Cardiac fibroblast (primary cell): ENCODE results near the gene HOXA10.
A peak's percentile ranks its signal among the peaks of the same experiment; 100 is the strongest.

Experiments used
- DNase-seq, 2 donors: peaks; one replicate each; pipeline versions ENCODE4 v3.0.0 to v3.0.0-alpha.2; 2010; ENCODE audit warnings: low read depth in 2 of 2
- H3K4me3 ChIP-seq, 2 donors: replicated peaks in 1 of 2; 1 replicate in 1 of 2; 2 replicates in 1 of 2; pipeline ENCODE4 v1.5.1; 2011; ENCODE audit warnings: low read depth in 2 of 2, low read length in 2 of 2, mild to moderate bottlenecking in 2 of 2, moderate library complexity in 1 of 2
- TF ChIP-seq, protein P1 (sequence below): IDR thresholded peaks from one replicate; pipeline ENCODE4 v1.5.1; 2011; ENCODE audit warnings: low read depth, mild to moderate bottlenecking, low read length, inconsistent platforms

HOXA10 gene

DNA sequence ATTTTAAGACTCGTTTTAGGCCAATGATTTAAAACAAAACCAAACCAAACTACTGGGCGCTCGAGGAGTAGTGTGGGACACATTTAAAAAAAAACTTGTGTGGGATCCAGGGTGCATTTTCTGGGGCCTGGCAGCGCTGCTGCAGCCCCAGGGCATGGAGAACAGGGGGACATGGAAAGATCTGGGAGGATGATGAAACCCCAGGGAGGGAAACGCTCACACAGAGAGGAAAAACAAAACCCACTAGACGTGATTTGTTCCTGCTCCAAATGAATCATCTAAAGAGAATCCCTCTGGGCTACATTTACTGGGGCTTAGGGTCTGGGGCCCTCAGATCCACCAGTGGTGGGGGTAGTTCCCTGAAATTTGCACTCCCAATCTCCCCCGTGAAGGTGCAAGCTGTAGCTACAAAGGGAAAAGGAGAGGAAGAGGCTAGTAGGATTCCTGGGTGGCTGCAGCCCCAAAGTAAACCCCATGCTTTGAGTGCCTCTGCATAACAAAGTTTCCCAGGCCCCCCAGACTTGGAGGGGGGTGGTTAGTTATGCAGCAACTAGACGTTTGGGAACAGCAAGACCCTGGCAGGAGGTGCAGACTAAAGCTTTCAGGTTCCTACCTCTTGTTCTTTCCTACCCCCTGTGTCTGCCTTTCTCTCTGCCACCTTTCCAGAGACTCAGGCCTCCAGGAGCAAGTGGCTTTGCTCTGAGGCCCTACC, 40.3 kb upstream of the HOXA10 start:
- no peak for DNase-seq
- TF ChIP-seq, protein P1, sequence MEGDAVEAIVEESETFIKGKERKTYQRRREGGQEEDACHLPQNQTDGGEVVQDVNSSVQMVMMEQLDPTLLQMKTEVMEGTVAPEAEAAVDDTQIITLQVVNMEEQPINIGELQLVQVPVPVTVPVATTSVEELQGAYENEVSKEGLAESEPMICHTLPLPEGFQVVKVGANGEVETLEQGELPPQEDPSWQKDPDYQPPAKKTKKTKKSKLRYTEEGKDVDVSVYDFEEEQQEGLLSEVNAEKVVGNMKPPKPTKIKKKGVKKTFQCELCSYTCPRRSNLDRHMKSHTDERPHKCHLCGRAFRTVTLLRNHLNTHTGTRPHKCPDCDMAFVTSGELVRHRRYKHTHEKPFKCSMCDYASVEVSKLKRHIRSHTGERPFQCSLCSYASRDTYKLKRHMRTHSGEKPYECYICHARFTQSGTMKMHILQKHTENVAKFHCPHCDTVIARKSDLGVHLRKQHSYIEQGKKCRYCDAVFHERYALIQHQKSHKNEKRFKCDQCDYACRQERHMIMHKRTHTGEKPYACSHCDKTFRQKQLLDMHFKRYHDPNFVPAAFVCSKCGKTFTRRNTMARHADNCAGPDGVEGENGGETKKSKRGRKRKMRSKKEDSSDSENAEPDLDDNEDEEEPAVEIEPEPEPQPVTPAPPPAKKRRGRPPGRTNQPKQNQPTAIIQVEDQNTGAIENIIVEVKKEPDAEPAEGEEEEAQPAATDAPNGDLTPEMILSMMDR: no peak
- H3K4me3 ChIP-seq: no peak overlapping the region

DNA sequence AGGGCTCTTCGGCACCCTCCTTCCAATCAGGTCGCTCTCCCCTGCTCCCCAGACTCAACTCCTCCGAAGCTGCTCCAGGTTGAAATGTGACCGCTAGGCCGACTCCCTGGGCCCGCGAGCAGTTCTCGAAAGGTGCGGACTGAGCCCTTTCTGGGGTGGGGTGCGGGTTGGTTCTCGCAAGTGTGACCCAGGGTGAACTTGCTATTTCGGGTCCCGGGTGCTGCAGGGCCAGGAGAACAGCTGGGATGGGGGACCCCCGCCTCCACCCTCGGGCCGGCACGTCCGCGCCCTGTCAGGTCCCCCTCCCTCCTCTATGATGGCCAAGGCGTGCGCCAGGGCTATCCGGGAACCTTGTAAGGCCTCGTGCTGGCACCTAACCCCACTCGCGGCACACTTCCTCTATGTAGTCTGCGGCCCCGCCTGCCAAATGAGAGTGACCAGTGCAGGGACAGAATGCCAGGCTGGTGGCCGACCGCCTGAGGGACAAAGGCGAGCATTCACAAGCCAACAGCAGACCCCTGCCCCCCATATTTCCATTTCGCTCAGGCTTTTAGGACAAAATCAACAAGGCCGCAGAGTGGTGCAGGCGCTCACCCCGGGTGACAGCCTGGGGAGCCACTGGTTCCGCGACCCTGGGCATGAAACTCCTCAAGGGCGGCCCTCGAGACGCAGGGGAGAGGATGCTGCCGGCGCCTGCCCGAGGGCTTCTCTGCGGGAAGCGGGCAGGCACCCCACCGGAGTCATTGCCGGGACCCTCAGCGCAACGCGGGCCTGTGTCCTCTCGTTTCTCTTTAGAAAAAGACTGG, 39.5 kb upstream of the HOXA10 start:
- H3K4me3 ChIP-seq: no peak overlapping the region
- DNase-seq: no peak
- TF ChIP-seq, protein P1: no peak

GRCh38 chr7:27212497-27213432, 38.6 kb upstream of the HOXA10 start:
- TF ChIP-seq, protein P1: no peak
- no peak overlapping the region for H3K4me3 ChIP-seq
- no peak for DNase-seq

DNA sequence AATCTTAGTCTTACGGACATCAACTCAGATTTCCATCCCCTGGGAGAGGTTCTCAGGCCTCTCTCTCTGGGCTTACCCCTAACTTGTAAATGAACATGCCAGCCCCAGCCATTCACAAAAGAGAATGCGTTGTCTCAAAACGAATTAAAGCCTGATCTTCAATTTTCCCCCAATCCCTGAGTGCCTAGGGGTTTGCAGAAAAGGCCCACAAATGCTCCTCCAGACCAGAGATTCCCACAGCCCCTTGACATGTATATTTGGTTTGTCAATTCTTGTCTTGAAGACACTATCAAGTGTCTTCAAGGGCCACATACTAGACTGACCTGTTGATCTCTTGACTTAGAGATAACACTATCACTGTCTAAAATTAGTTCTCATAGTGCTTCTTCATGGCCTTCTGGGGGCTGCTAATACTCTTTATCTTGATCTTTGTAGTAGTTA, 37.7 kb upstream of the HOXA10 start:
- H3K4me3 ChIP-seq: no peak overlapping the region
- DNase-seq: no peak
- TF ChIP-seq, protein P1: no peak

GRCh38 chr7:27211084-27211446, 36.9 kb upstream of the HOXA10 start:
- TF ChIP-seq, protein P1: no peak
- no peak for DNase-seq
- H3K4me3 ChIP-seq: no peak overlapping the region

DNA sequence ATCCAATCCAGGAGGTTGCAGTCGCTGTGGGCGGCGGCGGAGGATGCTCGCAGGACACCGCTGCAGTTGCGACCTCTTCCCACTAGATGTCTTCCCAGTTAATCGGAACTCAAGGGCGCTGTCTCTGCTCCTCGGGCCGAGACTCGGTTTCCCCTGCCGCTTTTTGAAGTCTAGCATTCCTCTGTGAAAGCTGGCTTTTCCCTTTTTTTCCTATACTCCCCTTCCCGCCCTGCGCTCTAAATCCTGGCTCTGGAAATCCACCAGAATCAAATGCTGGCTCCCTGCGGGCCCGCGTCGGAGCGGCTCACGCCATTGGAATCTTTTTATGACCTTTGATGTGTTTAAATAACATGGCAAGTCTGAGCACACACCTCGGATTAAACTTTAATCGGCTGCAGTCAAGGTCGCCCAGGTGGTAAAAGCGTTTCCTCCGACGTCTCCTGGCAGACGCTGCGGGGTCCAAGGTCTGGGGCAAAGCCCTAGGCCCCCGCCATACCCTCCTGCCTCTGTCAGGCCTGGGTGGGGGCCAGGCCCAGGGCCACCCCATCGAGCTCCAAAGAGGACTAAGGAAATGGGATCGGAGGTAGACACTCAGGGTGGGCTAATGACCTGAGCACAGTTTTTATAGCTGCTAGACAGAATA, 36.4 kb upstream of the HOXA10 start:
- H3K4me3 ChIP-seq: peak overlapping the region; percentile 24 to 26

More for the DNA sequence above, 36.4 kb upstream of the HOXA10 start:
- peak; percentile 47 to 52 for DNase-seq
- TF ChIP-seq, protein P1: peak; percentile 86
